Measurements from ENCODE around the gene CA14. TPM values are rescaled to one million over a fixed set of nuclear protein-coding genes. Genes with fewer than 3 reads are reported as not detected.
A peak's percentile ranks its signal among the peaks of the same experiment; 100 is the strongest.
"Not testable (repeated sequence)": the region's sequence is repeated elsewhere in the genome, so short reads cannot be mapped to it uniquely, and the experiment has no call there.

Gene CA14
- total RNA-seq, 2 experiments from 2014 or later = not detected

GRCh38 chr1:150235852-150236613 is 21.5 kb upstream of the CA14 start, which contains the start of gene ANP32E:
Gene ANP32E, minus strand, starts transcription at chr1:150236112. Its CDS starts 326 bp downstream, at chr1:150235786.
- H3K9me3 ChIP-seq (ENCODE audit: control insufficient read depth in 1 of 2, insufficient read depth in 1 of 2, low read length in 2 of 2) = no peaks in the 10 kb centered on the region
- H3K27me3 ChIP-seq (ENCODE audit: control insufficient read depth in 1 of 2, insufficient read depth in 2 of 2, low read length in 2 of 2) = no peaks in the 10 kb centered on the region
- H3K27ac Mint-ChIP-seq = no peak within 1 kb of the TSS
- peaks cover 19% of the 10 kb centered on the region for H3K36me3 Mint-ChIP-seq (ENCODE audit: low read depth)
- no peak within 1 kb of the TSS for H3K4me3 Mint-ChIP-seq
- H3K9me3 Mint-ChIP-seq = no peaks in the 10 kb centered on the region
- ChIA-PET POLR2A (interaction anchor here (0.6 to 6.6 kb wide), 21 partner anchors 16 to 930 kb away, joined by 3 to 44 read pairs (median 3); partner anchors contain the start of genes APH1A, ENSA, LYSMD1 and PLEKHO1), CTCF (interaction anchor here (1.2 kb wide), 1 partner anchor 164 kb away, joined by 4 read pairs; no protein-coding TSS in a partner anchor)
- DNase-seq (peak; percentile 89 to 99 (median 91)), ATAC-seq (ENCODE audit: poor library complexity) (peak; percentile 89)
- peak within 1 kb of the TSS; percentile 85 for H3K4me3 ChIP-seq (ENCODE audit: low read length)
- intact Hi-C loops (cut with DNase I, micrococcal nuclease) = loop anchor here (1.0 to 5.0 kb wide), 3 partner anchors 32 to 126 kb away; partner anchors contain the start of genes CIART (in 2 of the 2) and RPRD2 (in 1 of the 2)
- TF ChIP-seq CTCF (IDR thresholded peaks at IDR 0.05) = no peak
- peak within 1 kb of the TSS; percentile 96 to 99 for H3K27ac ChIP-seq (ENCODE audit: low read depth in 1 of 2, low read length in 2 of 2)
- peaks cover 25% of the 10 kb centered on the region for H3K4me1 ChIP-seq (ENCODE audit: insufficient read depth, low read length)
- peaks cover 2% of the 10 kb centered on the region for H3K36me3 ChIP-seq (ENCODE audit: insufficient read depth, low read length)
- peaks cover 16% of the 10 kb centered on the region for H3K4me1 Mint-ChIP-seq (ENCODE audit: low read depth)
- no peaks in the 10 kb centered on the region for H3K27me3 Mint-ChIP-seq

- Mint-ChIP-seq H3K4me1 (ENCODE audit: low read depth) (peaks cover 16% of the 10 kb centered on the region), H3K36me3 (ENCODE audit: low read depth) (peaks cover 18% of the 10 kb centered on the region), H3K27ac (no peak overlapping the region), H3K4me3 (no peak overlapping the region), H3K9me3 (no peaks in the 10 kb centered on the region), H3K27me3 (no peaks in the 10 kb centered on the region)
- POLR2A ChIA-PET = interaction anchor here (6.6 kb wide), 1 partner anchor 128 kb away, joined by 43 read pairs; the partner anchor contains the start of gene RPRD2
- Histone ChIP-seq H3K4me1 (ENCODE audit: insufficient read depth, low read length) (peaks cover 25% of the 10 kb centered on the region), H3K27me3 (ENCODE audit: control insufficient read depth in 1 of 2, insufficient read depth in 2 of 2, low read length in 2 of 2) (no peaks in the 10 kb centered on the region), H3K9me3 (ENCODE audit: control insufficient read depth in 1 of 2, insufficient read depth in 1 of 2, low read length in 2 of 2) (no peaks in the 10 kb centered on the region), H3K27ac (ENCODE audit: low read depth in 1 of 2, low read length in 2 of 2) (no peak overlapping the region), H3K4me3 (ENCODE audit: low read length) (peak overlapping the region; percentile 85), H3K36me3 (ENCODE audit: insufficient read depth, low read length) (no peaks in the 10 kb centered on the region)
- no peak for ATAC-seq (ENCODE audit: poor library complexity)
- CTCF ChIA-PET = interaction anchor here (1.2 kb wide), 1 partner anchor 165 kb away, joined by 4 read pairs; no protein-coding TSS in a partner anchor
- no peak for DNase-seq
- intact Hi-C loops (cut with DNase I, micrococcal nuclease) = loop anchor here (1.0 to 5.0 kb wide), 3 partner anchors 32 to 126 kb away; partner anchors contain the start of genes CIART (in 2 of the 2) and RPRD2 (in 1 of the 2)
- no peak for TF ChIP-seq CTCF (IDR thresholded peaks at IDR 0.05)
Measured at GRCh38 chr1:150236614-150237100, 20.9 kb upstream of the CA14 start.

DNA sequence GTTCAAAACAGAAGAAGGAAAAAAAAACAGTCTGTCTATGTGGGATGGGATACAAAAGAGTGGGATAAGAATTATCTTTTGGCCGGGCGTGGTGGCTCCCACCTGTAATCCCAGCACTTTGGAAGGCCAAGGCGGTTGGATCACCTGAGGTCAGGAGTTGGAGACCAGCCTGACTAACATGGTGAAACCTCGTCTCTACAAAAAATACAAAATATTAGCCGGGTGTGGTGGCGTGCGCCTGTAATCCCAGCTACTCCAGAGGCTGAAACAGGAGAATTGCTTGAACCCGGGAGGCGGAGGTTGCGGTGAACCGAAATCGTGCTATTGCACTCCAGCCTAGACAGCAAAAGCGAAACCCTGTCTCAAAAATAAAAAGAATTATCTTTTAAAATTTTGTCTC is 20.4 kb upstream of the CA14 start:
- intact Hi-C loops (cut with DNase I, micrococcal nuclease) = loop anchor here (5.0 kb wide), 2 partner anchors 45 to 125 kb away; partner anchors contain the start of genes CIART (in 2 of the 2) and RPRD2 (in 1 of the 2)
- not testable (repeated sequence) for H3K27ac Mint-ChIP-seq
- CTCF ChIA-PET = interaction anchor here (1.2 kb wide), 1 partner anchor 165 kb away, joined by 4 read pairs; no protein-coding TSS in a partner anchor

More for the DNA sequence above, 20.4 kb upstream of the CA14 start:
- not testable (repeated sequence) for ATAC-seq (ENCODE audit: poor library complexity); H3K27me3 ChIP-seq (ENCODE audit: control insufficient read depth in 1 of 2, insufficient read depth in 2 of 2, low read length in 2 of 2); H3K9me3 Mint-ChIP-seq; DNase-seq; H3K36me3 ChIP-seq (ENCODE audit: insufficient read depth, low read length); H3K4me3 ChIP-seq (ENCODE audit: low read length); H3K27ac ChIP-seq (ENCODE audit: low read depth in 1 of 2, low read length in 2 of 2); H3K27me3 Mint-ChIP-seq; H3K4me3 Mint-ChIP-seq; H3K9me3 ChIP-seq (ENCODE audit: control insufficient read depth in 1 of 2, insufficient read depth in 1 of 2, low read length in 2 of 2)
- peaks cover 25% of the 10 kb centered on the region for H3K4me1 ChIP-seq (ENCODE audit: insufficient read depth, low read length)
- POLR2A ChIA-PET = interaction anchor here (6.6 kb wide), 1 partner anchor 128 kb away, joined by 43 read pairs; the partner anchor contains the start of gene RPRD2
- peaks cover 16% of the 10 kb centered on the region for H3K4me1 Mint-ChIP-seq (ENCODE audit: low read depth)
- H3K36me3 Mint-ChIP-seq (ENCODE audit: low read depth) = peaks cover 18% of the 10 kb centered on the region

Data from CD4-positive, alpha-beta T cell (primary cell).